Stimulated activated naive CD4-positive, alpha-beta T cell (primary cell): Measurements from ENCODE around the gene DCUN1D4.
"Not testable (repeated sequence)": the region's sequence is repeated elsewhere in the genome, so short reads cannot be mapped to it uniquely, and the experiment has no call there.

Experiments used
- DNase-seq, 6 experiments: peaks; one replicate each; lab custom pipeline; 2025; lab: John Stamatoyannopoulos, UW

DCUN1D4 gene

DNA sequence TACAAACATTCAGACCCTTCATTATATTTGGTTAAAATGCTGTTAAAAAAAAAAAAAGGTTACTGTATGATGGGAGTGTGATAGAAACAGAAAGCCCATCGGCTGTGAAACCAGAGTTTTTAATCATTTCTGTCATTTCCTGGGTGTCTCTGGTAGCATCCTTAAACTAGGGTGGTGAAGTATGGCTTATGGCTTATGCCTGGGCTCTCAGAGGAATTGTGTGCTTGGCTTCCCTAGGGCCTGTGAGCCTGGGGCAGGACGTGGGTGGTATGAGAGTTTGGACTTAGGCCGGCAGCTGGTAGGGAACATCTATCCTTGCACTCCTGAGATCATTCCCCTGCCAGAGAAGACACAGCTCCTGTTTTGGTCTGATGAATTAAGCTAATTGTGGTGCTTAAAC lies 52.2 kb downstream of the DCUN1D4 start:
- DNase-seq = no peak

DNA sequence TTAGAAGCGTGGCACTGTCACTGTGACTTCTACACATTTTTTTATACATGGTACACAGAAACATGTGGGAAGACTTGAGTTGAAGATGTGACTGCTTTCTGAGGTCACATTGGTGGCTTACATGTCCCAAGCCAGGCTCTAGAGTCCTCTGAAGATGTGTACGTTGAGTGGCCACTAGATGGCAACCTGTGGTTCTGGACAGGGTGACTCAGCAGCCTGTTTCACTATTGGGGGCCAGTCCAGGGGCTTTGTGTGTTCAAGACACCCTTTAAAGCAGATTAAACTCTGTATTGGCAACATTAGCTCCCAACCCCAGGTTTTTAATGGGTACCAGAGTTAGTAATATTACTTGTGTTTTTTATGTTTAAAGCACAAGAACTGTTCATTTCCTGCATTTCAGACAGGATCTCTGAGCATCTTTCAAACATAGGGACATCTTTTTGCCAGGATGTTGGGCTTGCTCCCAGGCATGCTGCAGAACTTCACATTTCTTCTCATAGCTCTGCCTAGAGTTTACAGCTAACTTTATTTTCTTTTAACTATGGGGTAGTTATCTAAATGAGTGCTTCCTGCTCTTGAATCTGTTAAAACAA lies 53.0 kb downstream of the DCUN1D4 start:
- peak in 4 of 6 experiments; percentile 1 to 31 (median 22) for DNase-seq

DNA sequence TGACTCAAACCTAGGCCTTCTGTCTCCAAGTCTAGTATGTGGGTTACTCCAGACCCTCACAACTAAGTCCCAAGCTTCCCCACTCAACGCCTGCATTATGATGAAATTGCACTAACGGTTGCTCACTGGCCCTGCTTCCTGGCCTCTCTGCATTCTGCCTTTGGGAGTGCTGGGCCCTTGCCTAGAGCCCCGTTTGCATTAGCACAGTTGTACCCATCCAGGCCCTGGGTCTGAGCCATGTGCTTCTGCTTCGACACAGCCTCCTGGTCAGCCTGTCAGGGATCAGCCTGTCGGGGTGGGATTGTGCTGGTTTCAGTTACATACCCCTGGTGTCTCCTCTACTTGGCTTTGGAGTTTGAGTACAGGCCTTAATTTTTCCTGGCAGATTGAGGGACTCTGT lies 58.4 kb downstream of the DCUN1D4 start:
- no peak for DNase-seq

- DNase-seq = no peak
Observed at GRCh38 chr4:51906167-51906958, 63.4 kb downstream of the DCUN1D4 start.

- DNase-seq = no peak
Observed at GRCh38 chr4:51907006-51907669, 64.2 kb downstream of the DCUN1D4 start.

DNA sequence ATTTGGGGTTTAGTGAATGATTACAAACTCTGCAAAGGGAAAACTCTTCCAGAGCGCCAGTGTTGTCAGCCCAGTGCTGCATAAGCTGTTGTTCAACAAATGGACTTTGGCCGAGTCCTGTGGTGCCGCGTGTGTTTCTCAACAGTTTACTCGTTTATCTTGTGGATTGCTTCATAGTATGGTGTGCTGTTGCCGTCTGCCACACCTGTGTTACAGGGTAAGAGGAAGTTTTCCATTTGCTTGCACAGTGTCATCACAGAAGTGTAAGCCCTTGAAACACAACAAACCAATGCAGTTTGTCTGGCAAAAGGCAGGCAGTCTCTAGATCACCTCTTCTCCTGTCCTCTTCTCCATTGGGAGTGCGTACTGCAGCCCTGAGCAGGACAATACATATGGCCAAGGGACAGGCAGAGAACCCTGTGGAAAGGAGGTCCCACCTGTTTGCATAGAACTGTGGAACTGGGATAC lies 66.3 kb downstream of the DCUN1D4 start:
- DNase-seq = no peak

DNA sequence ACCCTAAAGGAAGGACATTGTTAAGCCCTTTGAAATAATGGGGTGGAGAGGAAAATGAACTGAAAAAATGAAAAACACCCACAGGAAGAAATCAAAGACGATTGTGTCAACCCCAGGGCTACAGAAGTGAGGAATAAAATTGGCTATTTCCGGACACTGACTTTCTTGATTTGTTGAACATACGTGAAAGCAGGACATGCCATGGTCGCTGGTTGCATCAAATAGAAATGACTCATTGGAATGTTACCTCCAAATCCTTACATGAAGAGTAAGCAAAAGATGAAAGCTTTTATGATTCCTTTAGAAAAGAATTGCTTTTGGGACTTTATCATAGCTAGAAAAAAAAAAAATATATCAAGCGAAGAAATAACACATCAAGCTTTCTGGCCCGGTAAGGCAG lies 75.3 kb downstream of the DCUN1D4 start:
- no peak for DNase-seq

GRCh38 chr4:51923343-51923742 lies 80.4 kb downstream of the DCUN1D4 start:
- DNase-seq = no peak

- no peak for DNase-seq
Observed at GRCh38 chr4:51925307-51925706, 82.4 kb downstream of the DCUN1D4 start.

DNA sequence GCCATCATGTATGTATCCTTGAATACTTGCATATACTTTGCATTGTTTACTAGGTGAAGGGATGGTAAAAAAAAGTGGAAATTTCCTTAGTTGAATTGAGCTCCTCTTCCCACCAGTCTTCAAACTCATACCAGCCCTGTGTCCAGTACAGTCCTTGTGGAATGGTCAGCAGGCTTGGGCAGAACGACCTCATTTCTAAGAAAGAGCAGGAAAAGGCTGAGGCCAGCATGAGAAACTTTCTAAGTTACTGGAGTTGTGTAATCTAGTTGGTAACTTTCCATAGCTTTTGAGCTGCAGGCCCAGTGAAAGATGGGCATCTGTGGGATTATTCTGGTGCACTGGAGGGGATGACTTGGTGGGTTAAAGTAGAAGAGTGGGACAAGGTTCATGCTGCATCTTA lies 87.6 kb downstream of the DCUN1D4 start:
- no peak for DNase-seq

GRCh38 chr4:51931461-51931860 lies 88.5 kb downstream of the DCUN1D4 start:
- DNase-seq = no peak

DNA sequence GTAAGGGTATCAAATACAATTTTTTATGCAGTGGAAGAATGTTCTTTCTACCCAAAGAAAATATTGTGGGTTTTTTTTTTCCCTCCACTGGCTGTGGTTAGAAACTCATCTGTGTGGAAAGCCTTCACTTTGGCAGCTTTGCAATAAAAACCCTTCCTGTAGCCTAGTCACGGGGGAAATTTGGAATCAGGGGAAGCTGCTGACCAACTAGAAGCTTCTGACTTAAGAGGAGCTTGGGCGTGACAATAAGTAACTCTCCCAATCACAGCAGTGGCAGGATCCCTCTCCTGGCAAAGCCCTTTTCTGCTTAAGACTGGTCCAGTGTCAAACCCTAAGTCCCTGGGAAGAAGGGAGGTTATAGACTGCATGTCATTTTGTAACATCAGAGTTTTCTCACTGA lies 89.3 kb downstream of the DCUN1D4 start:
- DNase-seq = no peak

- no peak for DNase-seq
Observed at GRCh38 chr4:51932684-51933083, 89.7 kb downstream of the DCUN1D4 start.

- not testable (repeated sequence) for DNase-seq
Observed at GRCh38 chr4:51940460-51940859, 97.5 kb downstream of the DCUN1D4 start.

DNA sequence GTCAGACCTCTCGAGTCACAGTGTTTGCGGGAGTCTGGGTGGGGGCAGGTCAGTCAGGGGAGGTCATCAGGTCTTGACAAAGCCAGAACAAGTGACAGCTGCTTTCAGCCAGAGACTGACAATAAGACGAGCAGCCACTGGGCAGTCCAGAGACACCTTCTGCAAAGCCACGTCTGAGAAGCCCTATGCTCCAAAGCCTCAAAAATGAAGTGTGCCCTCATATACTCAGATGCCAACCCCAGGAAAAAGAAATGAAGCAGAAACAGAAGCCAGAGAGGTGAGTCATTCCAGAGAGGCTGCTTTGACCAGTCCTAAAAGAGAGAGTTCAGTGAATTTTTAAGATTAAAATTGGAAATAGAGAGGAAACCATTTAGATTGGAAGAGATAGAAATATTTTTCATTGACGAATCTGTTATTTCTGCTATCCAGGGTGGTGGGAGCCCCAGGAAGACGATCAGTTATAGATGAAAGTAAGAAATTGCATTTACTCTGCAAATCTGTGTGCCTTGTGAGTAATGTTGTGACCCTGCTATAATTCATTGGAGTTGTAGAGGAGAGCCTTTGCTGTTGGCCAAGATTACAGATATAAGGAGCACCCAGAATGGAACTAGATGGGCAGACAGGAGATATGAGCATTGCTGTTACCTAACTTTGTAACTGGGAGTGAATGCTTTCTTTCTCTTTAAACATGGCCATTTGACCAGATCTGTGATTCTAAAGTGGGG lies 99.3 kb downstream of the DCUN1D4 start:
- DNase-seq = no peak

GRCh38 chr4:51942833-51943215 lies 99.9 kb downstream of the DCUN1D4 start:
- no peak for DNase-seq

DNA sequence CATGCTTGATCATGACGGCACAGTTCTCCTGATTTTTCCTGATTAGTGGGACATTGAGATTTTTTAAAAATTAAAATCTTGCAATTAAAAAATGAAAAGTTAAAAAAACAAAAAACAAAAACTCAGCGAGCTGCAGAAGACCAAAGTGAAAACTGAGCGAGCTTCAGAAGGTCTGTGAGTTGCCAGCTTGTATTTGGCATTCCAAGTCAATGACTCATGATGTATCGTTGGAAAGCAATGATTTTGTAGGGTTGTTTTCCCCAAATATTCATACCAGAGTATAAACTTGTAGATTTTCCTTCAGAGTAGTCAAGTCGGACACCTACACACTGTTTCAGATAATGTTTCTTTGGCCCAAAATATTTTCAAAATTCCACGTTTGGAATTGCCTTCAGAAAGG lies 100.3 kb downstream of the DCUN1D4 start:
- DNase-seq = no peak

- DNase-seq = no peak
Observed at GRCh38 chr4:51958199-51958968, 115.4 kb downstream of the DCUN1D4 start.

- no peak for DNase-seq
Observed at GRCh38 chr4:51960486-51960885, 117.5 kb downstream of the DCUN1D4 start.

DNA sequence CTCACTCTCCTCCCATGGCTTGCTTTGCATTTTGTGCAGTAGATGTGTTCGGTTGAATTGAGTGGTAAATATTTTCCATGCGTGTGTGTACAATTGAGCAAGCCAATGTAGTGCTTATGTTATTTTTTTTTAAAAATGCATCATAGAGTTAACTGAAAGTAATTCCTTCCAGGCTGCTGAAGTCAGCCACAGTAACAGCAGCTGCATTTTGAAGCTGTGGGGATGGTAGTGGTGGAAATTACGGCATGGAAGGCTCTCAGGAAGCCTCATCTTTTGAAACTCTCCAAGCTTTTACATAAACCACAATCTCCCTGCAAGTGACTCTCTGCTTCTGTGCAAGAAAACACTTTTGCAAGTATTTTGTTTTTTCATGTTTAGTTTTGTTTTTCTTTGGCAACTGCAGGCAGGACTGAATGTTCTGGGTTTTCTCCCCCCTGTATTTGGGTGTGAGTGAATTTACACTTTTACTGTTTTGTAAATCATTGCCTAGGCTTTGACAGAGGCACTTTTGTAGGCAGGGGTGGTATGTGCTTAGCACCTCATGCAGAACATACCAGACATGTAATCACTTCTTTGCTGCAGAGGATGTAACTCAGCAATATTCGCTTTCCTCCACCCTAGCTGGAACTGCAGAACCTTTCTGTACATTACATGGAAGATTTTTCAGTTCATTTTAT lies 121.0 kb downstream of the DCUN1D4 start:
- no peak for DNase-seq

GRCh38 chr4:51965862-51966261 lies 122.9 kb downstream of the DCUN1D4 start:
- DNase-seq = no peak
